Kidney (tissue), 13 donors: ENCODE data around the gene MSL3B.

ENCODE experiments used
- DNase-seq, 5 donors: peaks; one replicate each; pipeline ENCODE4 v3.0.0-alpha.2; 2013 to 2020
- FAIRE-seq: peaks from 2 replicates; lab custom pipeline; 2012; peaks lifted over from hg19 to GRCh38; lab: Jason Lieb, UNC
- H3K27ac ChIP-seq, 2 donors: one replicate each; pipeline ENCODE4 v1.7.0; 2013; ENCODE audit warnings: low read depth in 2 of 2, low read length in 2 of 2, inconsistent platforms in 1 of 2
- H3K27me3 ChIP-seq: one replicate; pipeline ENCODE4 v1.7.1; 2013; ENCODE audit warnings: low read length, inconsistent platforms; ENCODE audit not compliant: control insufficient read depth, insufficient read depth
- H3K36me3 ChIP-seq, 3 donors: one replicate each; pipeline versions ENCODE4 v1.7.0 to v1.7.1; 2013; ENCODE audit warnings: low read length in 3 of 3, control low read depth in 1 of 3, inconsistent platforms in 1 of 3; ENCODE audit not compliant: insufficient read depth in 3 of 3, control insufficient read depth in 2 of 3
- H3K4me1 ChIP-seq, 3 donors: one replicate each; pipeline versions ENCODE4 v1.7.0 to v1.7.1; 2013; ENCODE audit warnings: low read length in 3 of 3, inconsistent platforms in 1 of 3, low read depth in 1 of 3; ENCODE audit not compliant: control insufficient read depth in 2 of 3, insufficient read depth in 2 of 3
- H3K4me3 ChIP-seq, 3 donors: one replicate each; pipeline versions ENCODE4 v1.7.0 to v1.8.1; 2013; ENCODE audit warnings: low read length in 3 of 3, control low read depth in 1 of 3, inconsistent platforms in 1 of 3
- H3K9ac ChIP-seq, 3 donors: one replicate each; pipeline versions ENCODE4 v1.7.0 to v1.7.1; 2013; ENCODE audit warnings: low read length in 3 of 3, control low read depth in 1 of 3, inconsistent platforms in 1 of 3
- H3K9me3 ChIP-seq, 3 donors: one replicate each; pipeline versions ENCODE4 v1.7.0 to v1.7.1; 2013; ENCODE audit warnings: low read length in 3 of 3, control low read depth in 1 of 3, inconsistent platforms in 1 of 3; ENCODE audit not compliant: control insufficient read depth in 2 of 3, insufficient read depth in 1 of 3
- intact Hi-C: fragments of 100-400 bp; cut with DNase I; formaldehyde crosslinking; loops from one replicate; pipeline ENCODE4 v1.11.1; 2022
- TF ChIP-seq, protein P1 (sequence below): IDR thresholded peaks from 3 replicates; pipeline ENCODE4 v1.5.1; 2012; ENCODE audit warnings: mild to moderate bottlenecking, moderate library complexity, borderline replicate concordance; ENCODE audit not compliant: insufficient read depth; ENCODE audit errors: extremely low read depth
- donor health status: control.
- donor health status: control.
- donor health status: control.
- donor health status: control.
- donor health status: control.
- donor health status: DM: yes; HTN: yes; CAD: no.
- donor health status: Normal renal cell carcinoma (clear cell type).

Gene MSL3B

DNA sequence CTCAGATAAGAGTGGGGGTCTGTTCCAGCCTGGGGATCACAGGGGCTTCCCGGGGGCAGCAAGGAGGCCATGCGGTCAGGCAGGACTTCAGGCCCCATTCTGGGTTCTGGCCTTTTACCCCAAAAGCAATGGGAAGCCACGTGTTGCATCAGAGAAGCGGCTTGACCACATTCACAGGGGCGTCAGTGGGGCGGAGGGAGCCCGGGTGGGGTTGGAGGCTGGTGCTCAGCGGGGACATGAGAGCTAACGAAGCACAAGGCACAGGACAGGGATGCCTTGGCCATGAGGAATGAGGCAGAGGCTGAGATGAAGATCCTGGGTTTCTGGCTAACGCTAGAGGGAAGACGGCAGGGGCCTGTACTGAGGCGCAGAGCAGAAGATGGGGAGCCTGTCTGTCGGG is 19.9 kb downstream of the MSL3B start:
- Histone ChIP-seq H3K27ac (no peak overlapping the region), H3K9me3 (no peaks in the 10 kb centered on the region), H3K4me3 (no peak overlapping the region), H3K4me1 (no peaks in the 10 kb centered on the region), H3K36me3 (peaks cover 0 to 5% (median 0%) of the 10 kb centered on the region in 3 donors), H3K9ac (no peak overlapping the region), H3K27me3 (no peaks in the 10 kb centered on the region)
- no peak for DNase-seq
- TF ChIP-seq, protein P1, sequence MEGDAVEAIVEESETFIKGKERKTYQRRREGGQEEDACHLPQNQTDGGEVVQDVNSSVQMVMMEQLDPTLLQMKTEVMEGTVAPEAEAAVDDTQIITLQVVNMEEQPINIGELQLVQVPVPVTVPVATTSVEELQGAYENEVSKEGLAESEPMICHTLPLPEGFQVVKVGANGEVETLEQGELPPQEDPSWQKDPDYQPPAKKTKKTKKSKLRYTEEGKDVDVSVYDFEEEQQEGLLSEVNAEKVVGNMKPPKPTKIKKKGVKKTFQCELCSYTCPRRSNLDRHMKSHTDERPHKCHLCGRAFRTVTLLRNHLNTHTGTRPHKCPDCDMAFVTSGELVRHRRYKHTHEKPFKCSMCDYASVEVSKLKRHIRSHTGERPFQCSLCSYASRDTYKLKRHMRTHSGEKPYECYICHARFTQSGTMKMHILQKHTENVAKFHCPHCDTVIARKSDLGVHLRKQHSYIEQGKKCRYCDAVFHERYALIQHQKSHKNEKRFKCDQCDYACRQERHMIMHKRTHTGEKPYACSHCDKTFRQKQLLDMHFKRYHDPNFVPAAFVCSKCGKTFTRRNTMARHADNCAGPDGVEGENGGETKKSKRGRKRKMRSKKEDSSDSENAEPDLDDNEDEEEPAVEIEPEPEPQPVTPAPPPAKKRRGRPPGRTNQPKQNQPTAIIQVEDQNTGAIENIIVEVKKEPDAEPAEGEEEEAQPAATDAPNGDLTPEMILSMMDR, result no peak
- no peak for FAIRE-seq
- intact Hi-C loops, result no loop called here

DNA sequence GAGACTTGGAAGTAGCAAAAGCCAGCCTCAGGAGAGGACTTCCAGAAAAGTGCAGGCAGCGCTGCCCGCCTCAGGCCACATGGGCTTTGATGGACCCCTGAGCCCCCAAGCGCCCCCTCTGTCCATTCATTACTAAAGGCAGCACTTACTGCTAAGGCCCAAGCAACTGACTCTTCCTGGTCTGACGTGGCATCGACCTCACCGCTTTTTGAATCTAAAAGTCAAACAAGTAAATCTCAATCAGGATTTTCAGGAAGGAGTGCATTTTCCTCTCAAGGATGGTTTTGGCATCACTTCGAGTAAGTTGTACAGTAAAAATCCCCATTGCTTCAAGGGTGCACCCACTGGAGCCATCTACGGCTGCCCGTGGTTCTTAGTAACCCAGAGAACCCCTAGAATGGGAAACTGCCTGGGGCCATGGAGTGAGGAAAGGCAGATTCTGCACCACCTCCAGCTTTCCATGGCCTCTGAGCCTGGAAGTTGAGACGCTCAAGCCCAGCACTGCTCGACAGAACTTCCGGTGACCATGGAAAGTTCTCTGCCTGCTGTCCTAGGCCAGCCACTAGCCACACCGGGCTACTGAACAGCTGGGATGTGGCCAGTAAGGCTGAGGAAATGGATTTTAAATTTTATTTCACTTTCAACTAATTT is 20.8 kb downstream of the MSL3B start:
- Histone ChIP-seq H3K4me1 (no peaks in the 10 kb centered on the region), H3K36me3 (peaks cover 0 to 5% (median 0%) of the 10 kb centered on the region in 3 donors), H3K4me3 (no peak overlapping the region), H3K9me3 (no peaks in the 10 kb centered on the region), H3K27me3 (no peaks in the 10 kb centered on the region), H3K27ac (no peak overlapping the region), H3K9ac (no peak overlapping the region)
- FAIRE-seq (no peak), DNase-seq (no peak)
- intact Hi-C loops, result no loop called here
- TF ChIP-seq, protein P1, result no peak

DNA sequence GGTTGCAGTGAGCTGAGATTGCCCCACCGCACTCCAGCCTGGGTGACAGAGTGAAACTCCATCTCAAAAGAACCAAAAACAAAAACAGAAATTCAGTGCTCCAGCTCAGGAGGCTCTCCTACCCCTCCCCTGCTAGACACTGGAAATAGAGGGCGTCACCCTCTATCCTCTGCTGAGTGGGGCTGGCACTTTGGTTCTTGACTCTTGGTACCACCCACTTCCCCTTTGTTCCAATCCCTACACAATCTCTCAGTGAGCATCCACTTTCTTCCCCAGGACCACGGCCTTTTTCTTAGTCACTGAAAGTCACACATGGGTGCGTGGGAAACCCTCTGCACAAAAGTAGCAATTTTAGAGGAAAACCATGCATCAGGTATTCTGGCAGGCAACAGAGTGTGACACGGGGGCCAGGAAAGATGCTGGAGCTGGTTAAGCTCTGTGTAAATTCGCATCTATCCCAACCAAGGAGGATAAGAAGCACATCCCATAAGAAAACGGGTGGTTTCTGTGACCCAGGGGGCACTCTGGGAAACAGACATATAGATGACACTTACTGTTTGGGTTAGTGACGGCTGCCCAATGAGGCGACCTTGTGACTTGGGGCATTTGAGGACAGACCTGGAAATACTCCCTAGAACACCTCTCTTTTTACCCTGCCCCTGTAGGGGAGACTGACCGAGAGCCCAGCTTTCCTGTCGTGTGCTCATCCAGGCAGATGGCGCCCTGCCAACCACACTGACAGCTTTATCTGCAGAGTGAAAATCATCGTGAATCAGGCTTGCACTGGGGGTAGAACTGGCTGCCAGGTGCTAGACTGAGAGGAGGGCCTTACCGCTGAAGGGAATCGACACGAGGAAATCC is 21.6 kb downstream of the MSL3B start:
- intact Hi-C loops, result no loop called here
- H3K4me1 ChIP-seq, result no peaks in the 10 kb centered on the region
- no peaks in the 10 kb centered on the region for H3K9me3 ChIP-seq
- H3K4me3 ChIP-seq, result no peak overlapping the region
- H3K9ac ChIP-seq, result no peak overlapping the region
- DNase-seq, result no peak
- H3K36me3 ChIP-seq, result peaks cover 0 to 5% (median 0%) of the 10 kb centered on the region in 3 donors
- TF ChIP-seq, protein P1, result no peak
- no peak for FAIRE-seq
- H3K27ac ChIP-seq, result no peak overlapping the region
- H3K27me3 ChIP-seq, result no peaks in the 10 kb centered on the region
